GM19468 (cell line): ENCODE data around the gene MLLT10.
"Not testable (repeated sequence)": the region's sequence is repeated elsewhere in the genome, so short reads cannot be mapped to it uniquely, and the experiment has no call there.

Experiments
- ATAC-seq: cut with Tn5 transposase; IDR thresholded peaks from one replicate; pipeline ENCODE4 v1.9.1; 2021; ENCODE audit warnings: mild to moderate bottlenecking, moderate library complexity, moderate number of reproducible peaks; ENCODE audit not compliant: unreplicated experiment; ENCODE audit errors: extremely low read depth

MLLT10 gene

GRCh38 chr10:21681156-21681555, 147.1 kb downstream of the MLLT10 start:
- no peak for ATAC-seq

GRCh38 chr10:21687266-21688008, 153.4 kb downstream of the MLLT10 start:
- no peak for ATAC-seq

GRCh38 chr10:21688009-21688332, 153.9 kb downstream of the MLLT10 start:
- no peak for ATAC-seq

- no peak for ATAC-seq
These were observed 154.8 kb downstream of the MLLT10 start for GRCh38 chr10:21688870-21689269.

- ATAC-seq: no peak
These were observed 155.8 kb downstream of the MLLT10 start for GRCh38 chr10:21689881-21690280.

- no peak for ATAC-seq
These were observed 158.9 kb downstream of the MLLT10 start for GRCh38 chr10:21692916-21693315.

GRCh38 chr10:21693418-21693817, 159.4 kb downstream of the MLLT10 start:
- no peak for ATAC-seq

GRCh38 chr10:21694631-21695030, 160.6 kb downstream of the MLLT10 start:
- no peak for ATAC-seq

GRCh38 chr10:21696302-21696701, 162.3 kb downstream of the MLLT10 start:
- ATAC-seq: no peak

- no peak for ATAC-seq
These were observed 165.5 kb downstream of the MLLT10 start for GRCh38 chr10:21699575-21699974.

GRCh38 chr10:21700474-21700873, 166.4 kb downstream of the MLLT10 start:
- no peak for ATAC-seq

- ATAC-seq: no peak
These were observed 168.6 kb downstream of the MLLT10 start for GRCh38 chr10:21702633-21703111.

- no peak for ATAC-seq
These were observed 171.3 kb downstream of the MLLT10 start for GRCh38 chr10:21705142-21705827.

- no peak for ATAC-seq
These were observed 171.8 kb downstream of the MLLT10 start for GRCh38 chr10:21705828-21706176.

GRCh38 chr10:21707498-21707897, 173.5 kb downstream of the MLLT10 start:
- ATAC-seq: no peak

- ATAC-seq: no peak
These were observed 178.9 kb downstream of the MLLT10 start for GRCh38 chr10:21712975-21713374.

GRCh38 chr10:21715531-21716195, 181.6 kb downstream of the MLLT10 start:
- ATAC-seq: no peak

- ATAC-seq: not testable (repeated sequence)
These were observed 183.5 kb downstream of the MLLT10 start for GRCh38 chr10:21717437-21718054.

- ATAC-seq: no peak
These were observed 185.5 kb downstream of the MLLT10 start for GRCh38 chr10:21719502-21719901.

- ATAC-seq: no peak
These were observed 186.1 kb downstream of the MLLT10 start for GRCh38 chr10:21720090-21720489.
